GM19035 (cell line): ENCODE data around the gene RTN1.

Experiments
- ATAC-seq: cut with Tn5 transposase; IDR thresholded peaks from one replicate; pipeline ENCODE4 v1.9.1; 2021; ENCODE audit not compliant: unreplicated experiment

RTN1 gene

DNA sequence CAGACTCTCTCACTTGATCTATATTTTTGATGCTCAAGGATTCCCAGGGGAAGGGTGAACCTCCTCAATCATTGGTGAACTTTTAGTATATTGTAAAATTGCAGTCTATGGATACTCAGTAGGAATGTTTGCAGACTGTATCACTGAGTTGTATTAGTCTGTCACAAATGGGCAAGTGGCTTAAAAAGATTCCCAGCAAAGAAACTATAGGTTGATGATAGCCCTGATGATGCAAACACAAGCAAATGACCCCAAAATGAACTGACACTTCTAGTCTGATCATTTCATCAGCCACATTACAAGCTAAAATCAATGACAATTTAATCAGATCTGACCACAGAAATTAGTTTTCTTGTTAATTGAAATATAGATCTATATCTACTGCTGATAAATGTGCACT is 59.5 kb downstream of the RTN1 start:
- ATAC-seq: no peak

DNA sequence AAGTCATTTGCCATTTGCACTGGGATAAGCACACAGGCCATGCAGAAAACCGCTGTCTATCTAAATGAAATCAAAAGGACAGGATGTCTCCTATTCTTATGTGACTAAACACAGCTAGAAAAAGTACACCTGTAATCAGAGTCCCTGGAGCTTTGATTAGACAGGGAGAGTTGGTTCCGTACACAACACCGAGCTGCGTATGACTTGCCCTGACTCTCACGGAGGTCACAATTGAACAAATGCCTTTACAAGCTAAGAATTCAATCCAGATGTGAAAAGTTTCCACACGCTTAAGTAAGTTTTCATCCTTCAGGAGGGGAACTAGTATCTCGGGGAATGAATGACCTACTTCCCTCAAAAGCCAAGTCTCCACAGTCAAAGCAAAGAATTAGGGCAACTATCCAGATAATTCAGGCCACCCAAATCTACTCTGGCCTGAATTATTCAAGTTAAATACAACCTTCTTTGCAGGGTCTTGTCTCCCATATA is 67.5 kb downstream of the RTN1 start:
- ATAC-seq: no peak

DNA sequence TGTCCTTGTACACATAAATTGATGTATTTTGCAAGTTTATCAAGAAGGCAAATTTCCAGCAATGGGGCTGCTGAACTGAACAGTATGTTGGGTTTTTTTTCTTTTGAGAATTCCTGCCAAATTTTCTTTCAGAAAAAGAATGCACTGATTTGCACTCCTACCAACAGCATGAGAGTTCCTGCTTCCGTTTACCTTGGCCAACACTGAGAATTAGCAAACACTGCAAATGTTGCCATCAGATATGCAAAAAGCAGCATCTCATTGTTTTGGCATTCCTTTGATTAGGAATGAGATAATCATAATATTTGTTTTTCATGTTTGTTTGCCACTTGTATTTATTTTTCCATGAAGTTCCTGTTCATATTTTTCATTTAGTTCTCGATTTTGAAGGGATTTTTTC is 82.4 kb downstream of the RTN1 start:
- no peak for ATAC-seq

DNA sequence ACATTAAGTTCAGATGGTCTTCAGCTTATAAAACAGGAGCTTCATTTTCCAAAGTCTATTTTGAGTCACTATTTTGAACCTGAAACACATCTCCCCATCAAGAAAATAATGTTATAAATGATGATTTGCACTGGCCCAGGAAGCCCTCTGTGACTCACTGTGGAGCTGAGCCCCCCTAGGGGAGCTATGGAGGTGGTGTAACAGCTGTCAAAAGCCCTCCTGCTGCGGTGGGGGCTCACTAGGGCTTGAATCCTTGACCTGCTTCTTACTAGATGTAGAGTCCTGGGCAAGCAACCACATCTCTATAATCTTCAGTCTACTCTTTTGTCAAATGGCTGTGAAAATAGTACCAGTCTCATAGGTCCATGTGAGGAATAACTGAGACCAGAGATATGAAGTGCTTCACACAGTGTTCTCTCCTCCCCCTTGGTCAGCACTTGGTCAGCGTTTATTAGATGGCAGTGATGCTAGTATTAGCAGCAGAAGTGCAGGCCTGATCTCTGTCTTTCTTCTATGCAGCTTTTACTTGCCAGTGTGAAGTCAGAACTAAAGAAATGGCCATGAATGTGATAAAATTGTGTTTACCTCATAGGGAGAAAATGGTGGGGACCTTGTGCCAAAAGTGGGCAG is 83.4 kb downstream of the RTN1 start:
- ATAC-seq: no peak

DNA sequence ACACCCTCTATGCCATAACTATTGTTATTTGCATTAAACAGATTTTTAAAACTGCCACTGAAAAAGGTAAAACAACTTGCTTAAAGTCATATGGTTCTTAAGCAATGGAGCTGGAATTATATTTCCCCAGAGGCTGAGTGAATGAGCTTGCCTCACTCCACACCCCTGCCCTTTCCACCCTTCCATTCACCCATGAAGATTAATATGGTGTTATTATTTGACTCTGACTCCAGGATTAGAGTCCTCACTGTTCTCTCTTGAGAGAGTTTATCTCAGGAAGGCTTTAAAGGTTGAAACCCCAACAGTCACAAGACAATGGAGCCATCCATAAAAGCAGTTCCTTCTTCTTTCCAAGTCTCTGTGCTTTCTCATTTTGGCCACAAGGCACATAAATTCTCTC is 84.9 kb downstream of the RTN1 start:
- no peak for ATAC-seq

DNA sequence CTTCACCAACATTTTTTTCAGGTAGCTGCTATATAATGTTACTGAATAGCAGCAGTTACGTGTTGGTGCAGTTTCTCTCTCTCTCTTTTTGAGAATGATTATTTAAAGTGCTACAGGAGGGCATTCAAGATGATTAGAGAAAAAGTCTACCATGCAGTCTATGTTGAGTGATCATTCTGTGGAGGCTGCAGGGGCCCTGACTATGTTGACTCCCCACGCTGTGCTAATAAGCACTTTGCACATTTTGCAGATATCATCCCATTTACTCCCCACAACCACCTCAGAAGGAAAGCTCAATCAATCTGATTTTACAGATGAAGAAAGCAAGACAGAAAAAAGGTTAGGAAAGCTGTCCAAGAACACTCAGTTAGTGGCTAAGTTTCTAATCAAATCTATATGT is 87.8 kb downstream of the RTN1 start:
- ATAC-seq: no peak

DNA sequence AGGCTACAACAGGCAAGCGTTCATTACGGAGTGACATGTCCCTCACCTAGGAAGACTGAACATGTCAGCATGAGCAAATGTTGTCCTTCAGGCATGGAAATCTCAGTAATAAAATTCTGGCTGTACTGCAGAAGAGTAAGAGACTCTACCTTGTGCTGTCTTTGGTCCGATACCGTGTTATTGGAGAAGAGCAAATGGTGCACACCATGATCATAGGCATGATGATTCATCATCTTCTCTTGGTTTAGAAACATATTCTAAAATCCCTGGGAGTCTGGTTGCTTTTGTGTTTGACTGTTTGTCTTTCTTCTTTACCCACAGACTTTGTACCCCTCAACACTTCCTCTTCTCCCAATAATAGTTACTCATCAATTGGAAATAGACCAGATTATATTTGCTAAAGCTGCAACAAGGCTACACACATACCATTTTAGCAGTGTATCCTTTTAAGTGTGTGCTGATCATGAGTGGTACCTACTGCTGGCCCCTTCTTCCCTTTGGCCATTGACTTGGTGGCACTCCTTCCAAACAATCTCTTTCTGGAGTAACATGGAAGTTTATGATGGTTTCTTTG is 93.5 kb downstream of the RTN1 start:
- ATAC-seq: no peak

DNA sequence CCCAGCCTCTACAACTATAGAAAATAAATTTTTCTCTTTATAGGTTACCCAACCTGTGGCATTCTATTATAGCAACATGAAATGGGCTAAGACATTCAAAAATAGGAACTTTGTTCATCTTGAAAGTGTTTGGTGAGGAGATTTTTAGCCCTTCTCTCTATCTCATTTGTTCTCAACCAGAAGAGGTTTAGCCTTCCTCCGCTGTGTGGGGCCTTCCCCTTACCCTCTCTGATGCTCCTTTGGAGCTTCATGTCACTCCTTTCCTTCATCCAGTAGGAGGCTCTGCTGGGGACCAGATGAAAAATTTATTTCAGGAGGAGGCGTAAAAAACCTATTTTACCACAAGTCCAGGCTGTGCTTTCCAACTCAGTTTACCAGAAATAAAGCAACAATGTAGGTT is 94.1 kb downstream of the RTN1 start:
- ATAC-seq: no peak

DNA sequence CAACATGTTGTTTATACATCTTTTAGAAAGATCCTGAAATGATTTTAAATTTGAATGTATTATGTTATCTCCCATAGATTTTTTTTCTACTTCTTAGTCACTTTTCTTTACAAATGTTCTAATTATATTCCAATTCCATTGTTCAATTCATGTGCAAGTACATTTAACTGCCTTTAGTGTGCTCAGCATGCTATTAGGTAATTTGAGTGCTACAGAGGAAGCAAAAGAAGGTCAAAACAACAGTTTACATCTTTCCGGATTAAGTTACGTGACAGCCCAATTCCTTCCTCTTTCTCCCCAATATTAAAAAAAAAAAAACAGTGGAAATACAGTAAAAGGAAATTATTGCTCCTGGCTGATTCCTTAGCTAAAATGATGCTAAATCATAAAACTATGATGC is 98.3 kb downstream of the RTN1 start:
- no peak for ATAC-seq

DNA sequence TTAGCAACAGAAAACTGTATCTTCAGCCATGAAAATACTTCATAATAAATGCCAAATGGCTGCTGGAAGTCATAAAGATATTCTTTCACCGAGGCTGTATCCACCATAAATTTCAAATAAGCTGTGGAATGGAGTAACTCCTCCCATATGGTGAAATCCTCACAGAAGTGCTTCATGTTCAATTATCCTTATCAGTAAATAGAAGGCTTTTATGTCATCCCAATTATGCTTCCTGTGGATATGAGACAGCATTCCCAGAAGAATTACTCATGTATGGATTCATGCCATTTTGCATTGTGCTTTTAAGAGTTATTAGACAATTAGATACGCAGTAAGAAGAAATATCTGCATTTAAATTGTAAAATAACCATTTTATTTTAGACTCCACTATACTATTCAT is 99.0 kb downstream of the RTN1 start:
- no peak for ATAC-seq

DNA sequence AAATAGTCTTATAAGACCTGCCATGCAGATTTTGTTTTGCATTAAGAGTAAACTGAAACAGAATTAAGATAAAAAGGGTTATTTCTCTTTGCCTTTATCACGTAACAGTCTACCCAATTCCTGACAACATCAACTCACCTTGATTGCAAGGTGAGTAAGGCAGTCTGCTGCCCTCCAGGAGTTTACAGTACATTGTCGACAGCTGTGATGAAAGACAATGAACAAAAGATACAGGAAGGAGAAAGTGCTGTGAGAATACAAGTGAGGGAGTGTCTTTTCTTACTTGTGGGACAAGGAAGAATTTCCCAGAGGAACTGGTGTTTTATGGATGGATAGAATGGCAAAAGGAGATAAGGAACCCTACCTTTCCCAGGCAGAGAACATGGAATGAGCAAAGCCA is 101.0 kb downstream of the RTN1 start:
- ATAC-seq: no peak

DNA sequence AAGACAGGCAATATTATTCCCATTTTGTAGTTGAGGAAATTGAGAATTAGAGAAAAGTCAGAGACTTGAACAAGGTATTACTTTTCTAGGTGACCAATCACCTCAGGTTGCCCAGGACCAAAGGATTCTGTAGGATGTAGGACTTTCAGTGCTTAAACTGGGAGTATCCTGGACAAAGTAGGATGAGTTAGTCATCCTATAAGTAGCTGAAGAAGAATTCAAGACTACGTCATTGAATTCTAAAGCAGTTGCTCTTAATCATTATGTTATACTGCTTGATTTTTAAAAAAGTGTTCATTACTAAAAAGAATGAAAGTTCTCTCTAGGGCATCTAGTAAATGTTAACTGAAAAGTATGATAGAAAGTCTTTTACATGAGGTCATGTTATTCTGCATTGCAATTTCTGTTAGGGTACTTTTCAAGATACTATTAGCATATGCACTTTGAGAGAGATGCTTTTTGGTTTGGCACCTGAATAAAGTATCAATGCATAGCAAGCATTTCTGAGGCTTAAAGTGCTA is 101.7 kb downstream of the RTN1 start:
- ATAC-seq: no peak

DNA sequence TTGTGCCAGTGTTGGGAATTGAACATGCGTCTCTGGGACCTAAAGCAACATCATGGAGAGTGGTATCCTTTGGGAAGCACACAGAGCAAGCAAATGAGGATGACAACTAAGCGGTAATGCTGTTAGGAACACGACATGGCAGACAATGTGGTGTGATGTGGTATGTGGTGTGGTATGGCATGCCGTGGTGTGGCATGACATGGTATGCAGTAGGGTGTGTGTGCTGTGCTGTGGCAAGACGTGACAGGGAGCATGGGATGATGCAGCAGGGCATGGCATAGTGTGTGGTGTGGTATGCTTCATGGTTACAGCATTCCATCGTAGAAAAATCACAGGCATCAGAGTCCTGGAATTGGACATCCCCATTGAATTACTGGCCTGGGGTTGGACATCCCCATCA is 108.7 kb downstream of the RTN1 start:
- ATAC-seq: no peak

DNA sequence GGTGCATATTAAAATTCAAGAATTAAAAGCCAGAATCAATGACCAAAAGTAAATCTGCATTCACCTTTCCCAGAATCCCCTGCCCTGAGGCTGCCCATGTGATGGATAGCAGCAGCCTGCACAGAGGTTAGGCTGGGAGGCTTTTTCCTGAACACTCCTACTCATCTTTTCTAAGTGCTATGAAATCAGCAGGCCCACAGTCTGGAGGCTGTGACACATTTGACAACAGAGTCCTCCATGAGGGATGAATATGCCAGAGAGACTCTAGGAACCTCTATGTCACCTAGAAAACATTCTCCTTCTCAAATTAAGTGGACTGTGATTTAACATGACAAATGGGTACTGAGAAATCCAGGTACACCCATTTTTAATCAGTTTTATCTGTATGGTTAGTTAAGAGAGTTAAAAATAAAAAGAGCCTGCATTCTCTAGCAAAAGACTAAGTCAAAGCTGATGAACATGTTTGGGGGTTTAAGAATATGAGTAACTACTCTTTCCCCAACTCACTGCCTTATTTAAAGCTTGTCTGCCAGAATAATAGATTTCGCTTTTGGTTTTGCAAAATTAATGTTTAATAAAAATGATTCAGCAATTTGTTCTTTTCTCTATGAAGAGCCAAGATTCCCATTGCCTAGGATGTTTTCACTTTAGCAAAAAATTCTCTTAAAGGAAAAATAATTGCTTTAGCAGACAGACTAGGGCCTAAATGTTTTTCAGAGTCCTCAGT is 115.0 kb downstream of the RTN1 start:
- ATAC-seq: no peak

DNA sequence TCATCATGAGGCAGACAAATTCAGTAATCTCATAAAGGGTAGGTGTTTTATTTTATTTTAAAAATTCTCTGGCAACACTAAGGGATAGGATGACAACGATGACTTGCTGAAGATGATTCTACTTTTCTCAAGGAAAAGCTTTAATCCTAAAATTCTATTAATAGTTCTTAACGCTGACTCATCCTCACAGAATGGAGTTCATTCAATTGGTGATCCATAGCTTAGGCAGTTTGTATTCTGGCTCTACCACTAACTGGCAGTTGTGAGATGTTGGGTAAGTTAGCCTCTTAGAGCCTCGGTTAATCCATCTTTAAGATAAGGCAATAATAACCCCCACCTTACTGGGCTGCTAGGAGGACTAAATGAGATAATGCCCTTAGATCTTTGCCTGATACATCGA is 116.3 kb downstream of the RTN1 start:
- no peak for ATAC-seq

DNA sequence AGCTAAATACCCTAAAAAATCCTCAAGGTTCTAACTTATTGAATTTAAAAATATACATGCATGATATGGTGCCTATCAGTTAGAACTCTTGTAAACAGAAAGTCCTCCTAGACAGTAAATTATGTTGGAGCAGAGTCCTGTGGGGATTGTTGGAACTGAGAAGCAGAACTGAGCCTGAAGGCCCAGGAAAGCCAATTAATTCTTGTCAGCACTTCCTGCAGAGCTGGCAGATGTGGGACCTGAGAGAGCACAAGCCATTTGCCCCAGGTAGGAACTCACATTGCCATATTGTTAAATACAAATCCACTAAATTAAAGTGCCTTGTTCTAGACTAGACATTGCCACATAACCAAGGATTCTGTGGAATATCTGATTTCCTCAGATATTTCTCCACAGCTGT is 117.1 kb downstream of the RTN1 start:
- no peak for ATAC-seq

DNA sequence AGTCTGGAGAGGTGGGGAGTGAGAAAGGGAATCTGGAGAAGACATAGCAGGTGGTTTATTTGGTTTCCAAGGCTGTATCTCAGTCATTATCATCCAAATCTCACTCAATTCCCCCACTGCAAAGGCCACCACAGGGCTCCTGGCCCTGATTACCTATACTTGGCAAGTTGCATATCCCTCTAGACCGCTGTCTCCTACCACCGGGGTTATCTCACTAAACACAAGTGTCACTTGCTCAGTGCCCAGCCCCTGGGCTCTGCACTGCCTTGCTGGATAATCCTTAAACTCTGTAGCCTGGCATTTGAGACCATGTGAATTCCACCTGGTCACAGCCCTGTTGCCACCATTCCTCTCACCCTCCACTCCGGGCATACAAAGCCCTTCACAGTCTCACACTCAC is 119.0 kb downstream of the RTN1 start:
- ATAC-seq: no peak

DNA sequence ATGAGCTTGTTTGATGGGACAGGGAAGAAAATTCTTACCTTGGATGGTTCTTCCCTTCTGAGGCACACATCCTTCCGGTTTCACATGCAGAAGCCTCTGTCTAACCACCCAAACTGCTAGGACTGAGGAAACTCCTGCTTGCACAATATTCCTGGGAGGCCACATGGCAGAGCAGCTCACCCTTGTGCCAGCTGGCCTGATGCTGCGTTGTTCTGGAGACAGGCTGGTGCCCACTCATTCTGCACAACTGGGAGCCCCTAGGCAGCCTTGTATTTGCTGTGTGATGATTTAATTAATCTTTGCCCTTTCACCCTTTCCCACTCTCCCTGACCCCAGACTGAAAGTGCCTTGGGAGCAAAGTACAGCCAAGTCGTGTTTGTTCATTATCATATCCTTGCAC is 130.8 kb downstream of the RTN1 start:
- no peak for ATAC-seq

DNA sequence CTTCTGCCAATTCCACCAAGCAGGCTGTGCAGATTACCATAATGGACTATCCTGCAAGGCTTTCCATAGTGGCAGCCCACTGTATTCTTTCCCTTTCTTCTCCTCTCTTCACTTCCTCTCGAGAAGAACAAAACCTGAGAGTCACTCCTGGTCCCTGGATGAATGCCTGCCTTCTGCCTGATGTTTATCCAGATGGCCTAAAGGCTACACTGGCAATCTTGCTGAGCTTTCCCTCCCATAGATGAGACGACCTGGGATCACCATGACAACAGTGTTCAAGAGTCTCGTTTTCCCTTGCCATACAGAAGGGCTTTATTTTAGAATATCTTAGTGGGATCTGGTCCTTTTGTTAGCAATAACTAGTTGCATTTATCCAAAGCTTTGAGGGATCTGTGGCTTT is 142.3 kb downstream of the RTN1 start:
- ATAC-seq: no peak

DNA sequence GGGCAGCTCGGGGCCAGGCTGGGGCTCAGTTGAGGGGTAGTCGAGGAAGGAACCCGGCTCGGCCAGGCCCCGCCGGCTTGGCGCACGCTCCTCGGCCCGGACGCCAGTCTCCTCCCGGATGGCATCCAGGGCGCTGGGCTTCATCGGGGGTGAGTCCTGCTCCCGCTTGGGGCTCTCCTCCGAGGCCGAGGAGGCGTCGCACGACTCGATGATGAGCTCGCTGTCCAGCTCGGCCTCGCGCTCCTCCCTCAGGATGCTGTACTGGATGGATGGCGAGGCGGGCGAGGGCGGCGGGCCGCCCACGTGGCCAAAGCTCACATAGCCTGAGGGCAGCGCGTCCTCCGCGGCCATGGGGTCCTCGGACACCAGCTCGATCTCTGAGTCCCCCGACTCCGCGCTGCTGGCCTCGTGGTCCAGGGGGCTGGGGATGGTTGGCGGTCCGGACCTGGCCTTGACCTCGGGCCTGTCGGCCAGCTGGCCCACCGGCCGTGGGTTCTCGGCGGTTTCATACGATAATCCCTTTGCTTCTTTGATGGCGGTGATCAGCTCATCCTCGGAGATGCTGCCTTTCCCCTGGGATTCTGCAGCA is 143.4 kb downstream of the RTN1 start:
- ATAC-seq: no peak

DNA sequence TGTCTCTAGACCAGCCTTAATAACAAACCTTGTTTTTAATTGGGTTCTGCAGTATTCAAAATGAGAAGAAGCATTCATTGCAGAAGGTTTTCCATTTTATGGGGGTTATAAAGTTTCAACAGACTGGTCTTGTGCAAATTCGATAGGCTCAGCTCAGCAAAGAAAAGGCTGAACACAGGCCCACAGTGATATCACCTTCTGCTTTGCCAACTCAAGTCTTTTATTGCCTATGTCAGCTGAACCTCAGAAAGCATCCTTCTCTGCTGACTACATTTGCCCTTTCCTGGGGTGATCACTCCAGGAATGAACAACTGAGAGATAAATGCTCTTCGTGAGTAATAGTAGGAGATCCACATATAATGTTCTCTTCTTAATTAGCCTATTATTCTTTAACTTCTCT is 159.5 kb downstream of the RTN1 start:
- no peak for ATAC-seq
